Lung (tissue), 12 donors: Measurements from ENCODE around the gene C6orf62. TPM values are rescaled to one million over a fixed set of nuclear protein-coding genes. Genes with fewer than 3 reads are reported as not detected.
A peak's percentile ranks its signal among the peaks of the same experiment; 100 is the strongest.
"Not testable (repeated sequence)": the region's sequence is repeated elsewhere in the genome, so short reads cannot be mapped to it uniquely, and the experiment has no call there.

Experiments used
- ATAC-seq: fragments of 200-7000 bp; cut with Tn5 transposase; one replicate; pipeline ENCODE4 v1.9.1; 2020; ENCODE audit warnings: moderate number of reproducible peaks; ENCODE audit not compliant: insufficient read depth, low FRiP score
- DNase-seq, 3 donors: peaks; one replicate each; pipeline ENCODE4 v3.0.0-alpha.2; 2013 to 2017
- H3K27ac ChIP-seq, 2 donors: one replicate each; pipeline ENCODE4 v1.5.1; 2013; ENCODE audit warnings: mild to moderate bottlenecking in 2 of 2, moderate library complexity in 2 of 2, control low read depth in 1 of 2, inconsistent platforms in 1 of 2, low read depth in 1 of 2, low read length in 1 of 2
- H3K27me3 ChIP-seq, 3 donors: one replicate each; pipeline ENCODE4 v1.5.1; 2013; ENCODE audit warnings: low read length in 2 of 3; ENCODE audit not compliant: control insufficient read depth in 3 of 3, insufficient read depth in 3 of 3
- H3K36me3 ChIP-seq, 4 donors: one replicate each; pipeline ENCODE4 v1.5.1; 2013; ENCODE audit warnings: low read length in 4 of 4, mild to moderate bottlenecking in 1 of 4, moderate library complexity in 1 of 4; ENCODE audit not compliant: control insufficient read depth in 4 of 4, insufficient read depth in 4 of 4
- H3K4me1 ChIP-seq, 5 donors: one replicate each; pipeline ENCODE4 v1.5.1; 2013; ENCODE audit warnings: low read length in 5 of 5, mild to moderate bottlenecking in 2 of 5, moderate library complexity in 1 of 5; ENCODE audit not compliant: control insufficient read depth in 5 of 5, insufficient read depth in 5 of 5
- H3K4me3 ChIP-seq: one replicate; pipeline ENCODE4 v1.5.1; 2013; ENCODE audit warnings: mild to moderate bottlenecking, control low read depth, moderate library complexity
- H3K9ac ChIP-seq, 2 donors: one replicate each; pipeline ENCODE4 v1.5.1; 2013; ENCODE audit warnings: low read length in 2 of 2, control low read depth in 1 of 2; ENCODE audit not compliant: insufficient read depth in 1 of 2
- H3K9me3 ChIP-seq, 4 donors: one replicate each; pipeline ENCODE4 v1.5.1; 2013; ENCODE audit warnings: low read length in 3 of 4, mild to moderate bottlenecking in 1 of 4, moderate library complexity in 1 of 4; ENCODE audit not compliant: control insufficient read depth in 4 of 4, insufficient read depth in 3 of 4
- WGBS, 2 donors: extraction: QIAGEN DNeasy Blood & Tissue Kit; methylation state at CpG; one replicate each; pipeline ENCODE4 v1.1.7; 2013; 5-methylcytosine and 5-hydroxymethylcytosine counted together
- polyA plus RNA-seq, 2 donors: library from polyadenylated mRNA; stranded (reverse); fragments of 200-250 nt; gene quantifications; one replicate each; pipeline ENCODE4 v1.2.1, GENCODE V29; 2013
- total RNA-seq, 2 donors: library from RNA; depleted of rRNA in 1 of 2; stranded (reverse); fragments of >200 nt in 1 of 2; gene quantifications; one replicate each; pipeline ENCODE4 v1.2.1, GENCODE V29; 2014 to 2021
- TF ChIP-seq, protein P1 (sequence below): IDR thresholded peaks from 2 replicates; pipeline ENCODE4 v1.5.1; 2012; ENCODE audit warnings: mild to moderate bottlenecking; ENCODE audit errors: control extremely low read depth, extremely low read depth
- donor health status: control.
- donor health status: control.
- donor health status: Bipolar disorder and iron deficiency.
- donor health status: healthy.
- donor health status: DM: yes; HTN: yes; CAD: no.

The C6orf62 gene
- total and polyA plus RNA-seq, 4 donors: 71.8 to 123 (median 80.1) TPM

GRCh38 chr6:24718449-24719124 is 367 bp downstream of the C6orf62 start:
- DNase-seq (peak in 1 of 3 donors; percentile 39), ATAC-seq (no peak)
- Histone ChIP-seq H3K27ac (peak overlapping the region in 1 of 2 donors; percentile 100), H3K27me3 (no peaks in the 10 kb centered on the region), H3K4me1 (peaks cover 4 to 27% (median 6%) of the 10 kb centered on the region in 5 donors), H3K9me3 (no peaks in the 10 kb centered on the region), H3K4me3 (peak overlapping the region; percentile 8), H3K9ac (peak overlapping the region in 1 of 2 donors; percentile 100), H3K36me3 (peaks cover 4 to 9% (median 8%) of the 10 kb centered on the region in 4 donors)
- TF ChIP-seq, protein P1, sequence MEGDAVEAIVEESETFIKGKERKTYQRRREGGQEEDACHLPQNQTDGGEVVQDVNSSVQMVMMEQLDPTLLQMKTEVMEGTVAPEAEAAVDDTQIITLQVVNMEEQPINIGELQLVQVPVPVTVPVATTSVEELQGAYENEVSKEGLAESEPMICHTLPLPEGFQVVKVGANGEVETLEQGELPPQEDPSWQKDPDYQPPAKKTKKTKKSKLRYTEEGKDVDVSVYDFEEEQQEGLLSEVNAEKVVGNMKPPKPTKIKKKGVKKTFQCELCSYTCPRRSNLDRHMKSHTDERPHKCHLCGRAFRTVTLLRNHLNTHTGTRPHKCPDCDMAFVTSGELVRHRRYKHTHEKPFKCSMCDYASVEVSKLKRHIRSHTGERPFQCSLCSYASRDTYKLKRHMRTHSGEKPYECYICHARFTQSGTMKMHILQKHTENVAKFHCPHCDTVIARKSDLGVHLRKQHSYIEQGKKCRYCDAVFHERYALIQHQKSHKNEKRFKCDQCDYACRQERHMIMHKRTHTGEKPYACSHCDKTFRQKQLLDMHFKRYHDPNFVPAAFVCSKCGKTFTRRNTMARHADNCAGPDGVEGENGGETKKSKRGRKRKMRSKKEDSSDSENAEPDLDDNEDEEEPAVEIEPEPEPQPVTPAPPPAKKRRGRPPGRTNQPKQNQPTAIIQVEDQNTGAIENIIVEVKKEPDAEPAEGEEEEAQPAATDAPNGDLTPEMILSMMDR: no peak
- WGBS, 2 donors: 12 to 28% methylated on average over 8 of the region's 8 CpGs

DNA sequence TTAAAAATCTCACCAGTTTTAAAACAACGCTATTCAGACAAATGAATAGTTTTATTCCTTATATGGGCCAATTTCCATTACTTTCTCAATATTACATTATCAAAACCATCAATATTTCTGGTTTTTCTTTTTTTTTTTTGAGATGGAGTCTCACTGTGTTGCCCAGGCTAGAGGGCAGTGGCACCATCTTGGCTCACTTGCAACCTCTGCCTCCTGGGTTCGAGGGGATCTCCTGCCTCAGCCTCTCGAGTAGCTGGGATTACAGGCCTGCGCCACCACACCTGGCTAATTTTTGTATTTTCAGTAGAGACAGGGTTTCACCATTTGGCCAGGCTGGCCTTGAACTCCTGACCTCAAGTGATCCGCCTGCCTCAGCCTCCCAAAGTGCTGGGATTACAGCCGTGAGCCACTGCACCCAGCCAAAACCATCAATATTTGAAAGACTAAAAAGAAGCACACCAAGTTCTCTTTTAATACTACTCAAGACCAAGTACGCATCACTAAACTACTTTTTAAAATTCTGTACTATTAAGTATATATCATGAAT is 2.3 kb downstream of the C6orf62 start:
- H3K27ac ChIP-seq, DNase-seq, ATAC-seq, H3K27me3 ChIP-seq, H3K9me3 ChIP-seq, H3K9ac ChIP-seq, H3K4me3 ChIP-seq: not testable (repeated sequence)
- Histone ChIP-seq H3K4me1 (peaks cover 5 to 22% (median 7%) of the 10 kb centered on the region in 5 donors), H3K36me3 (peaks cover 14 to 21% (median 14%) of the 10 kb centered on the region in 4 donors)
- WGBS, 2 donors: 91 to 93% methylated on average over 7 of the region's 7 CpGs

DNA sequence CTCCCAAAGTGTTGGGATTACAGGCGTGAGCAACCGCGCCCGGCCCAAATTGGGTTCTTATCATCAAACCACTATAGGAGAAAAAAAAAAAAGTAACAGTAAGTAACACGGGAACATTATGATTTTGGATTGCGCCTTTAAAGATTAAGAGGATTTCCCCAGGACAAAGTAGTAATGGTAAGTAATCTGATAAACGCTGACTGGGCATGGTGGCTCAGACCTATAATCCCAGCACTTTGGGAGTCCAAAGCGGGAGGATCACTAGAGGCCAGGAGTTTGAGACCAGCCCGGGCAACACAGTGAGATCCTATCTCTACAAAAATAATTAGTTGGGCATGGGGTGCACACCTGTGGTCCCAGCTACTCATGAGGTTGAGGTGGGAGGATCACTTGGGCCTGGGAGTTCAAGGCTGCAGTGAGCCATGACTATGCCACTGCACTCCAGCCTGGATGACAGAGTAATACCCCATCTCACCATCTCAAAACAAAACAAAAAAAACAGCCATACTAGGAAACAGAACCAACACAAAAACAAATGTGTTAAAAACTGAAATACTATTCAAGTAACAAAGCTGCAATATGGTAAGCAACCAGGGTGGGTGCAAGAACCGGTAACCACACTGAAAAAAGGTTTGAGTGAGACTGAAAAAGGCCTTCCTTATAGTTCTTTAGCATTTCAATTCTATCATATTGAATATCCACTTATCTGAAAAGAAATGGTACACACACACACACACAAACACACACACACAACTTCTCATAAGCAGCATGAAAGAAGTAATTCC is 8.2 kb downstream of the C6orf62 start:
- H3K4me1 ChIP-seq: peaks cover 0 to 11% (median 3%) of the 10 kb centered on the region in 5 donors
- no peaks in the 10 kb centered on the region for H3K9me3 ChIP-seq
- H3K9ac ChIP-seq: no peak overlapping the region
- 94 to 97% methylated on average over 10 of the region's 10 CpGs for WGBS, 2 donors
- peaks cover 23 to 57% (median 42%) of the 10 kb centered on the region in 4 donors for H3K36me3 ChIP-seq
- ATAC-seq (no peak), DNase-seq (no peak)
- H3K27me3 ChIP-seq: no peaks in the 10 kb centered on the region
- TF ChIP-seq, protein P1: no peak
- H3K27ac ChIP-seq: no peak overlapping the region
- H3K4me3 ChIP-seq: no peak overlapping the region
